NCI-H2029 treated with DMSO at 0.1 percent for 48 hours (cell line): ENCODE measurements around the gene PGA5.
"Not testable (repeated sequence)": the region's sequence is repeated elsewhere in the genome, so short reads cannot be mapped to it uniquely, and the experiment has no call there.

Experiments
- DNase-seq: peaks from one replicate; lab custom pipeline; 2025; lab: John Stamatoyannopoulos, UW

The PGA5 gene

GRCh38 chr11:61240875-61241274 is at the start of gene PGA5:
PGA5 (plus strand) TSS chr11:61241175; CDS start chr11:61241227, 52 bp downstream.
- not testable (repeated sequence) for DNase-seq

GRCh38 chr11:61193596-61193995 is 47.4 kb upstream of the PGA5 start:
- peak; percentile 9 for DNase-seq

- DNase-seq: no peak
Measured at GRCh38 chr11:61194169-61194671, 46.8 kb upstream of the PGA5 start.

- no peak for DNase-seq
Measured at GRCh38 chr11:61194981-61195695, 45.8 kb upstream of the PGA5 start.

- DNase-seq: no peak
Measured at GRCh38 chr11:61195719-61196118, 45.3 kb upstream of the PGA5 start.

GRCh38 chr11:61198361-61198760 is 42.6 kb upstream of the PGA5 start:
- DNase-seq: no peak

- DNase-seq: no peak
Measured at GRCh38 chr11:61198948-61199523, 41.9 kb upstream of the PGA5 start.

- DNase-seq: no peak
Measured at GRCh38 chr11:61201476-61201875, 39.5 kb upstream of the PGA5 start.

GRCh38 chr11:61202950-61203746 is 37.8 kb upstream of the PGA5 start, which contains the start of gene PGA3:
PGA3 (plus strand) TSS chr11:61203515; CDS start chr11:61203565, 50 bp downstream.
- not testable (repeated sequence) for DNase-seq

GRCh38 chr11:61203873-61204272 is 37.1 kb upstream of the PGA5 start:
- DNase-seq: not testable (repeated sequence)

GRCh38 chr11:61204502-61205059 is 36.4 kb upstream of the PGA5 start:
- DNase-seq: not testable (repeated sequence)

- DNase-seq: not testable (repeated sequence)
Measured at GRCh38 chr11:61207636-61208310, 33.2 kb upstream of the PGA5 start.

- DNase-seq: not testable (repeated sequence)
Measured at GRCh38 chr11:61210629-61211028, 30.3 kb upstream of the PGA5 start.

- not testable (repeated sequence) for DNase-seq
Measured at GRCh38 chr11:61211327-61211952, 29.5 kb upstream of the PGA5 start.

GRCh38 chr11:61212202-61212601 is 28.8 kb upstream of the PGA5 start:
- DNase-seq: not testable (repeated sequence)

GRCh38 chr11:61213711-61214324 is 27.2 kb upstream of the PGA5 start:
- not testable (repeated sequence) for DNase-seq

GRCh38 chr11:61218306-61218705 is 22.7 kb upstream of the PGA5 start:
- DNase-seq: not testable (repeated sequence)

GRCh38 chr11:61219016-61219415 is 22.0 kb upstream of the PGA5 start:
- not testable (repeated sequence) for DNase-seq

GRCh38 chr11:61222047-61222446 is 18.9 kb upstream of the PGA5 start, which contains the start of gene PGA4:
PGA4 (plus strand) TSS chr11:61222347; CDS start chr11:61222401, 54 bp downstream.
- DNase-seq: not testable (repeated sequence)

- DNase-seq: not testable (repeated sequence)
Measured at GRCh38 chr11:61222692-61223091, 18.3 kb upstream of the PGA5 start.
